H1 (cell line): ENCODE data around the gene TNF.

Source experiments
- BACH1 ChIP-seq: IDR thresholded peaks from 2 replicates; pipeline ENCODE4 v1.6.1; 2012; ENCODE audit warnings: low read length, improper control_type of control experiment
- CBX8 ChIP-seq: fragments of 300-800, 300-1000 bp; sonication (generic); IDR thresholded peaks from 2 replicates; pipeline ENCODE4 v1.7.1; 2016; ENCODE audit warnings: low read depth, low read length, borderline replicate concordance
- CEBPB ChIP-seq: IDR thresholded peaks from 2 replicates; pipeline ENCODE4 v1.6.1; 2012; ENCODE audit warnings: low read depth, low read length
- CTCF ChIP-seq, 3 experiments: IDR thresholded peaks; 1 replicate in 2 of 3; 2 replicates in 1 of 3; pipeline versions ENCODE4 v1.5.1 to v1.6.1; 2011; ENCODE audit warnings: low read length in 3 of 3, mild to moderate bottlenecking in 3 of 3, inconsistent platforms in 2 of 3, low read depth in 1 of 3, moderate library complexity in 1 of 3; ENCODE audit not compliant: insufficient read depth in 1 of 3; ENCODE audit errors: control extremely low read depth in 1 of 3
- GABPA ChIP-seq: IDR thresholded peaks from 2 replicates; pipeline ENCODE4 v1.6.1; 2011; ENCODE audit warnings: mild to moderate bottlenecking, low read length, moderate library complexity, borderline replicate concordance; ENCODE audit not compliant: insufficient read depth
- HDAC2 ChIP-seq, 2 experiments: fragments of 300-600 bp in 1 of 2; sonication (generic) in 1 of 2; IDR thresholded peaks; 2 replicates each; pipeline ENCODE4 v1.6.1; 2011 to 2012; ENCODE audit warnings: low read depth in 2 of 2, low read length in 2 of 2, mild to moderate bottlenecking in 2 of 2, moderate library complexity in 2 of 2, borderline replicate concordance in 1 of 2, inconsistent platforms in 1 of 2
- HDAC6 ChIP-seq: IDR thresholded peaks from one replicate; pipeline ENCODE4 v1.7.1; 2012; ENCODE audit warnings: low read depth, mild to moderate bottlenecking, inconsistent platforms, low read length, moderate library complexity
- JUND ChIP-seq: IDR thresholded peaks from 2 replicates; pipeline ENCODE4 v1.6.1; 2011; ENCODE audit warnings: mild to moderate bottlenecking, improper control_type of control experiment, low read length
- POLR2A ChIP-seq, 2 experiments: IDR thresholded peaks; 1 replicate in 1 of 2; 2 replicates in 1 of 2; pipeline ENCODE4 v1.6.1; 2011; ENCODE audit warnings: low read depth in 2 of 2, low read length in 2 of 2, mild to moderate bottlenecking in 2 of 2; ENCODE audit errors: control extremely low read depth in 1 of 2
- RAD21 ChIP-seq, 2 experiments: IDR thresholded peaks in 1 of 2; conservative IDR thresholded peaks in 1 of 2; 2 replicates each; pipeline ENCODE4 v1.6.1; 2011; ENCODE audit warnings: low read depth in 2 of 2, low read length in 2 of 2, improper control_type of control experiment in 1 of 2, inconsistent platforms in 1 of 2, mild to moderate bottlenecking in 1 of 2, moderate library complexity in 1 of 2
- SP1 ChIP-seq: IDR thresholded peaks from 2 replicates; pipeline ENCODE4 v1.6.1; 2011; ENCODE audit warnings: low read depth, low read length
- SUZ12 ChIP-seq: fragments of 200-600 bp; sonication (generic); IDR thresholded peaks from 2 replicates; pipeline ENCODE4 v1.6.1; 2012; ENCODE audit warnings: mild to moderate bottlenecking, inconsistent platforms, low read length, moderate library complexity, mixed read lengths
- YY1 ChIP-seq: IDR thresholded peaks from 2 replicates; pipeline ENCODE4 v1.6.1; 2011; ENCODE audit warnings: low read depth, mild to moderate bottlenecking, low read length

GRCh38 chr6:31531771-31532643 is 43.4 kb upstream of the TNF start:
- no peak for TF ChIP-seq CTCF (IDR thresholded peaks at IDR 0.05; ENCODE audit: control extremely low read depth in 1 of 3, insufficient read depth in 1 of 3, low read depth in 1 of 3, low read length in 3 of 3)
- no peak for TF ChIP-seq JUND
- peak in 1 of 2 experiments; percentile 47; a peak in 1 of 3 replicates for TF ChIP-seq POLR2A (IDR thresholded peaks at IDR 0.05; ENCODE audit: control extremely low read depth in 1 of 2, low read depth in 2 of 2, low read length in 2 of 2)
- TF ChIP-seq HDAC6, result no peak
- TF ChIP-seq SP1, result no peak
- TF ChIP-seq RAD21 (IDR thresholded peaks at IDR 0.05 in 1 of 2, conservative IDR thresholded peaks at IDR 0.05 in 1 of 2; ENCODE audit: low read depth in 2 of 2, low read length in 2 of 2), result no peak
- TF ChIP-seq YY1, result no peak
- no peak for TF ChIP-seq BACH1
- TF ChIP-seq CBX8, result no peak
- no peak for TF ChIP-seq GABPA
- no peak for TF ChIP-seq HDAC2 (IDR thresholded peaks at IDR 0.05; ENCODE audit: borderline replicate concordance in 1 of 2, low read depth in 2 of 2, low read length in 2 of 2)
- no peak for TF ChIP-seq SUZ12
- TF ChIP-seq CEBPB, result no peak
